Ishikawa (cell line): ENCODE results near the gene VWA5B1.

Experiments
- CREB1 ChIP-seq: IDR thresholded peaks from 2 replicates; pipeline ENCODE4 v1.6.1; 2012; ENCODE audit warnings: low read depth
- FOXM1 ChIP-seq: IDR thresholded peaks from 2 replicates; pipeline ENCODE4 v1.6.1; 2012; ENCODE audit warnings: low read depth, borderline replicate concordance
- MAX ChIP-seq: IDR thresholded peaks from 2 replicates; pipeline ENCODE4 v1.6.1; 2012
- RAD21 ChIP-seq: IDR thresholded peaks from 2 replicates; pipeline ENCODE4 v1.6.1; 2012; ENCODE audit warnings: low read depth
- REST ChIP-seq: IDR thresholded peaks from 2 replicates; pipeline ENCODE4 v1.6.1; 2012; ENCODE audit warnings: low read depth, mild to moderate bottlenecking
- USF1 ChIP-seq: IDR thresholded peaks from 2 replicates; pipeline ENCODE4 v1.6.1; 2012
- YY1 ChIP-seq: IDR thresholded peaks from 2 replicates; pipeline ENCODE4 v1.6.1; 2012; ENCODE audit warnings: low read depth

- no peak for TF ChIP-seq YY1
- no peak for TF ChIP-seq USF1
- no peak for TF ChIP-seq FOXM1
- TF ChIP-seq MAX = no peak
- TF ChIP-seq REST = no peak
- no peak for TF ChIP-seq RAD21
- no peak for TF ChIP-seq CREB1
These were observed 95.0 kb downstream of the VWA5B1 start for GRCh38 chr1:20385630-20386029.
